ENCODE data around the gene TUT7. TPM values are rescaled to one million over a fixed set of nuclear protein-coding genes. Genes with fewer than 3 reads are reported as not detected.

The TUT7 gene
- total and polyA plus RNA-seq, 4 donors, result 15.5 to 47.7 (median 26.2) TPM

GRCh38 chr9:86340356-86341006, 13.7 kb downstream of the TUT7 start:
- H3K9me3 ChIP-seq (ENCODE audit: control insufficient read depth in 4 of 4, insufficient read depth in 3 of 4, low read length in 3 of 4), result no peaks in the 10 kb centered on the region
- ATAC-seq (ENCODE audit: insufficient read depth, low FRiP score) (no peak), DNase-seq (no peak)
- no peak overlapping the region for H3K4me3 ChIP-seq
- TF ChIP-seq CTCF (IDR thresholded peaks at IDR 0.05; ENCODE audit: control extremely low read depth, extremely low read depth), result no peak
- no peaks in the 10 kb centered on the region for H3K4me1 ChIP-seq (ENCODE audit: control insufficient read depth in 5 of 5, insufficient read depth in 5 of 5, low read length in 5 of 5)
- no peaks in the 10 kb centered on the region for H3K27me3 ChIP-seq (ENCODE audit: control insufficient read depth in 3 of 3, insufficient read depth in 3 of 3, low read length in 2 of 3)
- no peak overlapping the region for H3K9ac ChIP-seq (ENCODE audit: insufficient read depth in 1 of 2, low read length in 2 of 2)
- 90 to 95% methylated on average over 1 of the region's 1 CpG for WGBS, 2 donors
- H3K36me3 ChIP-seq (ENCODE audit: control insufficient read depth in 4 of 4, insufficient read depth in 4 of 4, low read length in 4 of 4), result peaks cover 14 to 73% (median 42%) of the 10 kb centered on the region in 4 donors
- no peak overlapping the region for H3K27ac ChIP-seq (ENCODE audit: low read depth in 1 of 2, low read length in 1 of 2)

- Histone ChIP-seq H3K27ac (ENCODE audit: low read depth in 1 of 2, low read length in 1 of 2) (no peak overlapping the region), H3K27me3 (ENCODE audit: control insufficient read depth in 3 of 3, insufficient read depth in 3 of 3, low read length in 2 of 3) (no peaks in the 10 kb centered on the region), H3K36me3 (ENCODE audit: control insufficient read depth in 4 of 4, insufficient read depth in 4 of 4, low read length in 4 of 4) (peaks cover 14 to 68% (median 49%) of the 10 kb centered on the region in 4 donors), H3K9ac (ENCODE audit: insufficient read depth in 1 of 2, low read length in 2 of 2) (no peak overlapping the region), H3K4me3 (no peak overlapping the region), H3K9me3 (ENCODE audit: control insufficient read depth in 4 of 4, insufficient read depth in 3 of 4, low read length in 3 of 4) (no peaks in the 10 kb centered on the region), H3K4me1 (ENCODE audit: control insufficient read depth in 5 of 5, insufficient read depth in 5 of 5, low read length in 5 of 5) (no peaks in the 10 kb centered on the region)
- ATAC-seq (ENCODE audit: insufficient read depth, low FRiP score) (no peak), DNase-seq (no peak)
- TF ChIP-seq CTCF (IDR thresholded peaks at IDR 0.05; ENCODE audit: control extremely low read depth, extremely low read depth), result no peak
- 36 to 64% methylated on average over 9 of the region's 9 CpGs for WGBS, 2 donors
Observed at GRCh38 chr9:86337469-86338108, 16.6 kb downstream of the TUT7 start.

- 81 to 100% methylated on average over 1 of the region's 1 CpG for WGBS, 2 donors
- ATAC-seq (ENCODE audit: insufficient read depth, low FRiP score), result no peak
- TF ChIP-seq CTCF (IDR thresholded peaks at IDR 0.05; ENCODE audit: control extremely low read depth, extremely low read depth), result no peak
- H3K9me3 ChIP-seq (ENCODE audit: control insufficient read depth in 4 of 4, insufficient read depth in 3 of 4, low read length in 3 of 4), result no peaks in the 10 kb centered on the region
- H3K9ac ChIP-seq (ENCODE audit: insufficient read depth in 1 of 2, low read length in 2 of 2), result no peak overlapping the region
- peaks cover 7 to 67% (median 41%) of the 10 kb centered on the region in 4 donors for H3K36me3 ChIP-seq (ENCODE audit: control insufficient read depth in 4 of 4, insufficient read depth in 4 of 4, low read length in 4 of 4)
- no peak overlapping the region for H3K27ac ChIP-seq (ENCODE audit: low read depth in 1 of 2, low read length in 1 of 2)
- H3K4me1 ChIP-seq (ENCODE audit: control insufficient read depth in 5 of 5, insufficient read depth in 5 of 5, low read length in 5 of 5), result no peaks in the 10 kb centered on the region
- H3K27me3 ChIP-seq (ENCODE audit: control insufficient read depth in 3 of 3, insufficient read depth in 3 of 3, low read length in 2 of 3), result no peaks in the 10 kb centered on the region
- DNase-seq, result no peak
- H3K4me3 ChIP-seq, result no peak overlapping the region
Observed at GRCh38 chr9:86336058-86336457, 18.2 kb downstream of the TUT7 start.

Data from lung (tissue), 12 donors.